K562 (cell line): ENCODE measurements around the gene SRI. TPM values are rescaled to one million over a fixed set of nuclear protein-coding genes. Genes with fewer than 3 reads are reported as not detected.

ENCODE experiments used
- ATAC-seq: fragments of 200-7000 bp; cut with Tn5 transposase; 3 replicates; pipeline ENCODE4 v1.9.1; 2020; ENCODE audit warnings: moderate library complexity
- Bru-seq: library from RNA; stranded (reverse); fragments of 400-500 nt; gene quantifications from one replicate; lab custom pipeline; 2021; lab: Mats Ljungman, UMichigan
- BruChase-seq, 2 experiments: library from RNA; stranded (reverse); fragments of 400-500 nt; gene quantifications; one replicate each; lab custom pipeline; 2021; lab: Mats Ljungman, UMichigan
- BruUV-seq: library from RNA; stranded (reverse); fragments of 400-500 nt; replicated peaks from 2 replicates; lab custom pipeline; 2021; lab: Mats Ljungman, UMichigan
- CTCF ChIA-PET: fragments of 300-600 bp; formaldehyde crosslinking; extraction: SDS; loops from one replicate; lab custom pipeline; 2021; ENCODE audit warnings: low intra/inter-chr PET ratio; lab: Yijun Ruan, JAX
- POLR2A ChIA-PET: fragments of 300-600, 350-650 bp; sonication (Branson Sonifier 250); formaldehyde crosslinking; extraction: SDS; loops from one replicate; lab custom pipeline; 2021; ENCODE audit warnings: antibody characterized with exemption, inconsistent platforms; lab: Yijun Ruan, JAX
- DNase-seq, 4 experiments: peaks; one replicate each; pipeline versions ENCODE4 v3.0.0 to v3.0.0-alpha.2; 2011 to 2018; ENCODE audit warnings: low spot score in 3 of 4, mixed read lengths in 3 of 4; ENCODE audit errors: extremely low read depth in 1 of 4
- FAIRE-seq: peaks from 2 replicates; lab custom pipeline; 2011; peaks lifted over from hg19 to GRCh38; lab: Jason Lieb, UNC
- H2AFZ ChIP-seq: 2 replicates; pipeline ENCODE4 v1.6.0; 2011; ENCODE audit warnings: low read depth, low read length, control low read depth, inconsistent platforms
- H3K27ac ChIP-seq: fragments of 200-600 bp; 3 replicates; pipeline ENCODE4 v1.8.0; 2011; ENCODE audit warnings: low read depth, mild to moderate bottlenecking, control low read depth, inconsistent platforms, low read length, moderate library complexity, mixed read lengths; ENCODE audit errors: extremely low read depth
- H3K27me3 ChIP-seq, 2 experiments: fragments of 300-600 bp in 1 of 2; 2 replicates in 1 of 2; 3 replicates in 1 of 2; pipeline versions ENCODE4 v1.6.0 to v1.8.0; 2011; ENCODE audit warnings: inconsistent platforms in 2 of 2, low read length in 2 of 2, mild to moderate bottlenecking in 1 of 2, mixed read lengths in 1 of 2, moderate library complexity in 1 of 2; ENCODE audit not compliant: control insufficient read depth in 2 of 2, insufficient read depth in 2 of 2
- H3K36me3 ChIP-seq: fragments of 300-600 bp; 3 replicates; pipeline ENCODE4 v1.8.0; 2011; ENCODE audit warnings: mild to moderate bottlenecking, low read length, inconsistent platforms; ENCODE audit not compliant: control insufficient read depth, insufficient read depth
- H3K4me1 ChIP-seq, 2 experiments: fragments of 200-600 bp in 1 of 2; replicated peaks in 1 of 2; 2 replicates in 1 of 2; 3 replicates in 1 of 2; pipeline versions ENCODE4 v1.5.1 to v1.8.0; 2011; ENCODE audit warnings: inconsistent platforms in 2 of 2, low read length in 2 of 2, mild to moderate bottlenecking in 1 of 2, mixed read lengths in 1 of 2, moderate library complexity in 1 of 2; ENCODE audit not compliant: control insufficient read depth in 2 of 2, insufficient read depth in 2 of 2
- H3K4me2 ChIP-seq: 2 replicates; pipeline ENCODE4 v1.6.1; 2011; ENCODE audit warnings: low read length, control low read depth, inconsistent platforms, mixed read lengths; ENCODE audit not compliant: insufficient read depth
- H3K4me3 ChIP-seq: fragments of 200-600 bp; sonication (generic), shearing (Covaris generic); 2 replicates; pipeline ENCODE4 v1.5.1; 2016; ENCODE audit warnings: control low read depth, inconsistent platforms
- H3K79me2 ChIP-seq: fragments of 200-600 bp; 3 replicates; pipeline ENCODE4 v1.8.0; 2011; ENCODE audit warnings: low read length, inconsistent platforms; ENCODE audit not compliant: control insufficient read depth, insufficient read depth
- H3K9ac ChIP-seq, 2 experiments: 2 replicates each; pipeline versions ENCODE4 v1.6.0 to v1.6.1; 2011; ENCODE audit warnings: low read depth in 2 of 2, low read length in 2 of 2, control low read depth in 1 of 2, inconsistent platforms in 1 of 2, mild to moderate bottlenecking in 1 of 2, mixed read lengths in 1 of 2; ENCODE audit not compliant: insufficient read depth in 1 of 2
- H3K9me1 ChIP-seq: one replicate; pipeline ENCODE4 v1.6.0; 2011; ENCODE audit warnings: inconsistent platforms, mild to moderate bottlenecking, low read length, moderate library complexity; ENCODE audit not compliant: control insufficient read depth, insufficient read depth
- H3K9me3 ChIP-seq: replicated peaks from 2 replicates; pipeline ENCODE4 v1.5.1; 2011; ENCODE audit warnings: low read depth, low read length, inconsistent platforms; ENCODE audit not compliant: control insufficient read depth, insufficient read depth
- H4K20me1 ChIP-seq: replicated peaks from 2 replicates; pipeline ENCODE4 v1.6.1; 2011; ENCODE audit warnings: low read length, inconsistent platforms, mixed read lengths; ENCODE audit not compliant: control insufficient read depth, insufficient read depth
- ARID3A ChIP-seq: IDR thresholded peaks from 2 replicates; pipeline ENCODE4 v1.6.1; 2012; ENCODE audit warnings: low read depth, low read length, improper control_type of control experiment, borderline replicate concordance
- ATF1 ChIP-seq, 2 experiments: fragments of 450-650 bp in 1 of 2; IDR thresholded peaks; 2 replicates each; pipeline ENCODE4 v1.6.1; 2016; ENCODE audit warnings: missing compliant biosample characterization in 1 of 2, missing genetic modification characterization in 1 of 2
- EP400 ChIP-seq: fragments of 450-650 bp; IDR thresholded peaks from 2 replicates; pipeline ENCODE4 v1.6.1; 2017; ENCODE audit warnings: antibody characterized with exemption, mild to moderate bottlenecking, moderate library complexity
- NRF1 ChIP-seq, 2 experiments: fragments of 450-650 bp; IDR thresholded peaks in 1 of 2; conservative IDR thresholded peaks in 1 of 2; 2 replicates each; pipeline ENCODE4 v1.6.1; 2014; ENCODE audit warnings: mild to moderate bottlenecking in 2 of 2
- RBM25 ChIP-seq: fragments of 200-400 bp; formaldehyde crosslinking; IDR thresholded peaks from 2 replicates; pipeline ENCODE4 v1.6.1; 2018; ENCODE audit warnings: low read length, low read depth, moderate library complexity; ENCODE audit not compliant: severe bottlenecking
- SMAD3 ChIP-seq: fragments of 450-650 bp; formaldehyde crosslinking; conservative IDR thresholded peaks from 2 replicates; pipeline ENCODE4 v1.4.0; 2020; ENCODE audit warnings: mild to moderate bottlenecking
- SRSF3 ChIP-seq: fragments of 200-400 bp; formaldehyde crosslinking; IDR thresholded peaks from 2 replicates; pipeline ENCODE4 v1.6.1; 2016; ENCODE audit warnings: mild to moderate bottlenecking, low read length, moderate library complexity; ENCODE audit not compliant: insufficient read depth
- XRCC5 ChIP-seq: fragments of 200-400 bp; formaldehyde crosslinking; IDR thresholded peaks from 2 replicates; pipeline ENCODE4 v1.6.1; 2017; ENCODE audit warnings: low read depth, mild to moderate bottlenecking, low read length
- ZNF224 ChIP-seq: sonication (generic); formaldehyde crosslinking; IDR thresholded peaks from 2 replicates; pipeline ENCODE4 v1.8.0; 2022; ENCODE audit warnings: mild to moderate bottlenecking, missing genetic modification reagents
- ZNF24 ChIP-seq: fragments of 450-650 bp; IDR thresholded peaks from 2 replicates; pipeline ENCODE4 v1.6.1; 2016
- ZNF445 ChIP-seq: fragments of 250-450 bp; sonication (Bioruptor Pico); IDR thresholded peaks from 2 replicates; pipeline ENCODE4 v1.4.0; 2020; ENCODE audit warnings: low read depth, mild to moderate bottlenecking, moderate library complexity
- ZNF584 ChIP-seq: fragments of 200-800 bp; sonication (Bioruptor generic); IDR thresholded peaks from 2 replicates; pipeline ENCODE4 v1.6.1; 2016; ENCODE audit warnings: low read depth, mild to moderate bottlenecking, missing genetic modification characterization, missing compliant biosample characterization
- WGBS: fragments of 100-300 bp; shearing (Covaris generic); methylation state at CpG from one replicate; pipeline ENCODE4 v1.1.6; 2016; ENCODE audit warnings: low coverage, mixed read lengths; ENCODE audit not compliant: insufficient coverage; ENCODE audit errors: missing lambda C conversion rate; 5-methylcytosine and 5-hydroxymethylcytosine counted together
- in situ Hi-C: fragments of 300-500 bp; cut with MboI; formaldehyde crosslinking; loops from 4 replicates; pipeline ENCODE4 v1.15.0; 2018; ENCODE audit warnings: inconsistent platforms, mixed read lengths
- intact Hi-C: fragments of 100-400 bp; cut with micrococcal nuclease; formaldehyde crosslinking; loops from 2 replicates; pipeline ENCODE4 v1.14.2; 2022
- long read RNA-seq, 3 experiments: library from polyadenylated mRNA in 2 of 3; library from RNA in 1 of 3; unstranded in 2 of 3; stranded (forward) in 1 of 3; transcript quantifications; one replicate each; pipeline ENCODE4 v2.0.0, GENCODE V29; 2019 to 2022
- polyA minus RNA-seq, 3 experiments: library from RNA; depleted of rRNA, polyadenylated mRNA; stranded (reverse); fragments of >200 nt; gene quantifications; 2 replicates each; pipeline ENCODE4 v1.2.3, GENCODE V29; 2011
- polyA plus RNA-seq, 8 experiments: library from polyadenylated mRNA; depleted of rRNA in 4 of 8; stranded (reverse) in 5 of 8; unstranded in 3 of 8; fragments of >200 nt; fragmentation: Nextera tagmentation in 2 of 8; fragmentation: Illumina TruSeq in 1 of 8; extraction: Ambion mirVana in 2 of 8; extraction: Trizol in 1 of 8; gene quantifications; 2 replicates each; pipeline versions ENCODE4 v1.2.1 to v1.2.3, GENCODE V29; 2011 to 2014; ENCODE audit warnings: inconsistent platforms in 1 of 8, missing spikeins in 1 of 8
- total RNA-seq, 7 experiments: library from RNA; depleted of rRNA in 6 of 7; stranded (reverse); fragments of >200 nt in 6 of 7; fragmentation: Illumina TruSeq in 2 of 7; extraction: Trizol in 2 of 7; gene quantifications; 2 replicates each; pipeline versions ENCODE4 v1.2.1 to v1.2.3, GENCODE V29; 2011 to 2021; ENCODE audit warnings: low replicate concordance in 1 of 7

The SRI gene
- total RNA-seq (2011; cell fraction: chromatin; rRNA removed; ENCODE audit: low replicate concordance), result 20.6 and 48.3 TPM in 2 replicates
- 20.0 and 20.3 TPM in 2 replicates for total RNA-seq (2011; cell fraction: nucleolus; rRNA removed)
- 30.4 and 46.4 TPM in 2 replicates for total RNA-seq (2011; cell fraction: nucleoplasm; rRNA removed)
- total RNA-seq (2014; rRNA removed), result 45.8 and 56.4 TPM in 2 replicates
- 144 and 160 TPM in 2 replicates for total RNA-seq (2014; rRNA removed; fragmentation: Illumina TruSeq; extraction: Trizol)
- total RNA-seq (2015; rRNA removed; fragmentation: Illumina TruSeq; extraction: Trizol), result 119 and 120 TPM in 2 replicates
- 119 and 122 TPM in 2 replicates for total RNA-seq (2021)
- 98.7 and 158 TPM in 2 replicates for polyA plus RNA-seq (2011; rRNA removed)
- polyA plus RNA-seq (2011; cell fraction: cytosol; rRNA removed), result 43.4 and 74.5 TPM in 2 replicates
- 48.0 and 68.7 TPM in 2 replicates for polyA plus RNA-seq (2011; cell fraction: nucleus; rRNA removed)
- polyA plus RNA-seq (2012), result 150 and 151 TPM in 2 replicates
- 135 and 156 TPM in 2 replicates for polyA plus RNA-seq (2014; fragmentation: Illumina TruSeq; extraction: Trizol)
- polyA plus RNA-seq (2014; fragmentation: Nextera tagmentation; extraction: Ambion mirVana), result 100 to 1,000 TPM in 1 of 2 experiments, 10 to 100 TPM in 1; 68.3 to 111 TPM
- polyA plus RNA-seq (2014; rRNA removed), result 110 and 113 TPM in 2 replicates
- polyA minus RNA-seq (2011; rRNA and poly(A)+ RNA removed), result 65.9 and 73.3 TPM in 2 replicates
- polyA minus RNA-seq (2011; cell fraction: cytosol; rRNA and poly(A)+ RNA removed), result 30.9 and 43.7 TPM in 2 replicates
- 16.8 and 29.3 TPM in 2 replicates for polyA minus RNA-seq (2011; cell fraction: nucleus; rRNA and poly(A)+ RNA removed)
- percentile 86 among the genes with signal in this experiment for Bru-seq, nascent RNA
- BruChase-seq, experiment 1, labeled RNA remaining after a 2-hour chase, result percentile 80 among the genes with signal in this experiment
- percentile 74 among the genes with signal in this experiment for BruChase-seq, experiment 2, labeled RNA remaining after a 6-hour chase
- long read RNA-seq, experiment 1, transcript SRI-201 (8 exons, 2,010 nt), result major isoform, 286 of 330 reads
- long read RNA-seq, experiment 1, partial matches to known transcripts, result 24 of 330 reads
- long read RNA-seq, experiment 1, other reads (novel, unspliced or antisense), result 19 of 330 reads
- long read RNA-seq, experiment 2, transcript SRI-201 (8 exons, 2,010 nt), result major isoform, 90 of 120 reads
- long read RNA-seq, experiment 2, partial matches to known transcripts, result 7 of 120 reads
- long read RNA-seq, experiment 2, other reads (novel, unspliced or antisense), result 22 of 120 reads
- long read RNA-seq, experiment 3, transcript SRI-201 (8 exons, 2,010 nt), result major isoform, 177 of 188 reads
- long read RNA-seq, experiment 3, partial matches to known transcripts, result 1 of 188 reads
- long read RNA-seq, experiment 3, other reads (novel, unspliced or antisense), result 9 of 188 reads

GRCh38 chr7:88219781-88220747 is at the start of gene SRI:
Gene SRI (minus strand): TSS chr7:88220038. CDS start chr7:88220026, 12 bp downstream.
- ChIA-PET CTCF (interaction anchor here (0.6 kb wide), 1 partner anchor 17 kb away, joined by 5 read pairs; no protein-coding TSS in a partner anchor), POLR2A (interaction anchor here (0.5 to 1.8 kb wide), 4 partner anchors 8 to 346 kb away, joined by 3 to 6 read pairs (median 3); no protein-coding TSS in a partner anchor)
- Histone ChIP-seq H4K20me1 (no peaks in the 10 kb centered on the region), H3K27me3 (no peaks in the 10 kb centered on the region), H3K9me1 (no peaks in the 10 kb centered on the region), H3K27ac (peak within 1 kb of the TSS; percentile 94), H2AFZ (peak within 1 kb of the TSS; percentile 90), H3K9me3 (no peaks in the 10 kb centered on the region), H3K4me1 (peaks cover 0 to 20% of the 10 kb centered on the region in 2 experiments; a peak in 3 of 5 replicates), H3K79me2 (peaks cover 28% of the 10 kb centered on the region), H3K9ac (peak within 1 kb of the TSS; percentile 87 to 94), H3K36me3 (peaks cover 28% of the 10 kb centered on the region), H3K4me3 (peak within 1 kb of the TSS; percentile 89), H3K4me2 (peak within 1 kb of the TSS; percentile 82)
- in situ Hi-C loops, result no loop called here
- intact Hi-C loops, result loop anchor here (5.0 to 10.0 kb wide), 2 partner anchors 345 to 462 kb away; partner anchors contain the start of genes DBF4 and SLC25A40
- TSS peak; percentile 93 for BruUV-seq
- WGBS, result 2% methylated on average over 55 of the region's 75 CpGs
- DNase-seq (peak; percentile 92 to 94 (median 93)), ATAC-seq (peak; percentile 97), FAIRE-seq (peak; percentile 81)
- TF ChIP-seq ZNF445 (CRISPR knock-in tag) (no peak), ZNF584 (no peak), ARID3A (peak; percentile 68; the same call in 1 of the 2 replicates), SMAD3 (CRISPR knock-in tag) (no peak), ZNF224 (CRISPR knock-in tag) (0 out of 2 replicates have a peak, but pooled peaks have one; percentile 29), SRSF3 (no peak), RBM25 (peak; percentile 27), ZNF24 (0 out of 2 replicates have a peak, but pooled peaks have one; percentile 29), EP400 (peak; percentile 73; the same call in 1 of the 2 replicates), NRF1 (conservative IDR thresholded peaks at IDR 0.05 in 1 of 2, IDR thresholded peaks at IDR 0.05 in 1 of 2) (peak; percentile 71 to 74; a peak in 3 of 4 replicates), XRCC5 (peak; percentile 94), ATF1 (CRISPR knock-in tag; IDR thresholded peaks at IDR 0.05) (no peak), ATF1 (tag; IDR thresholded peaks at IDR 0.05) (peak; percentile 72)
